HG03469 (cell line): ENCODE measurements around the gene CLPTM1L.

Experiments
- ATAC-seq: cut with Tn5 transposase; IDR thresholded peaks from one replicate; pipeline ENCODE4 v1.9.1; 2021; ENCODE audit warnings: mild to moderate bottlenecking, moderate library complexity, moderate number of reproducible peaks; ENCODE audit not compliant: unreplicated experiment

The CLPTM1L gene

DNA sequence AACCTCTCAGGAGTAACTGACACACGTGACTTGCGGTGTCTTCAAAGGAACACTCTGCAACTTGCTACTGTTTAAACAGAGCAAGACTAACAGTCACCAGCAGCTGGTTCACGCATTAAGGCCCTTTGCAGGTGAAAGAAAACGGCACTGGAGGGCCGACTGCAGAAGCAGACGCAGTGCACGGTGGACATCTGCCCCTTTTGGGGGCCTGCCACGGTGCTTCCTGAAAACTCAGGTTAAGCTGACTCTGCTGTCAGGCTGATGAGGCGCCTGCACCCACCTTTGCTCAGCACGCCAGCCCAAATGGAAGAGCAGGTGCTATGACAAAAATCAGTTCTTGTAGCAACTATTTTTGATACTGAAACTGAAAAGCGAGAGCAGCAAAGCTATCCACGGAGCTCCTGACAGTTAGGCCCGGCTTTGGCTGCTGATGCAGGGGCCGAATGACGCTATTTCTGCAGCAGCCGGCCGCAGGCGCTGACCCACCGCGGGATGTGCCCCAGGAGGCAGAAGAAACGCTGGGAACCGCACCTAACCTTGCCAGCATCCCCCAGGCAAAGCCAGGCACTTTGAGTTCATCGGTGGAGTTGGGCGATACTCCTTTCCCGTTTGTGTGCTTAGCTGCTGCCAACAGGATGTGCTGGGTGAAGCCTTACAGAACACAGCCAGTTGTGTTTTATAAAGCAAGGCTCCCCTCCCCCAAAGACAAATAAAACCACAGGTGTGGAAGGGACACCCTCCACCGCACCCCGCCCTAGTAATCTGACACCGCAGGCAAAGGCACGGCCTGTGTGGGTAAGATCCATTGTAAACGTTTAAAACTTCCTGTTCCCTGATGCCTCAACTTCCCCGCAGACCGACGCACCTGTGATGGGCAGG lies 29.0 kb downstream of the CLPTM1L start:
- peak; percentile 34 for ATAC-seq

DNA sequence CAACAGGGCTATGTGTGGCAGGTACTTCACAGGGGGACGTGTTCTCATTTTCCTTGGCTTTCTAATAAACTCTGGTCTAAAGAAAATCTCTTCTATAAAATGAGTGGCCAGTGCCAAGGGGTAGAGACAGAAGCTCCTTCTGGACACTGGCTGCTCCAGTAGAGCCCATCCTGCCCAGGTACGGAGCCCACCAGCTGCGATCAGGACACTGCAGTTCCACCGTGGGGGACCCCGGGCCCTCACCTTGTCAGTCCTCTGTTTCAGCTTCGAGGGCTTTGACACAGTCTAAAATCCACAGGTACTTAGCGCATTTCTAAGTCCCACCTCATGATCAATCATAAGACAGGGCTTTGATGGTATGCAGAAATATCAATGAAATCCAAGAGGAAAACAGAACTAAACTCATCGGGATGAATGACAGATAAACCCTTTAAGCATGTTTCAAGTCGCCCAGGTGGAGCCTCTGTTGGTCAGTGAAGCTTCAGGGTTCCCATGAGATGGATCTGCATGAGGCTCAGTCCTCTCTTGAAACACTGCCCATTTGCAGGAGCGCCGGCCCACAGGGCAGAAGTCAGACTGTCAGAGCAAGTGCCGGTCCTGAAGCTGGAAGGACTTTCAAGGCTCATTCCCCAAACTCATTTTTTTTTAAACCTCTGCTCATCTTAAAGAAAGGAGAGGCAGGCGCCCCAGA lies 29.7 kb downstream of the CLPTM1L start:
- no peak for ATAC-seq

GRCh38 chr5:1314564-1314982 lies 30.3 kb downstream of the CLPTM1L start:
- ATAC-seq, result no peak

GRCh38 chr5:1312993-1313833 lies 31.7 kb downstream of the CLPTM1L start:
- peak; percentile 71 for ATAC-seq

DNA sequence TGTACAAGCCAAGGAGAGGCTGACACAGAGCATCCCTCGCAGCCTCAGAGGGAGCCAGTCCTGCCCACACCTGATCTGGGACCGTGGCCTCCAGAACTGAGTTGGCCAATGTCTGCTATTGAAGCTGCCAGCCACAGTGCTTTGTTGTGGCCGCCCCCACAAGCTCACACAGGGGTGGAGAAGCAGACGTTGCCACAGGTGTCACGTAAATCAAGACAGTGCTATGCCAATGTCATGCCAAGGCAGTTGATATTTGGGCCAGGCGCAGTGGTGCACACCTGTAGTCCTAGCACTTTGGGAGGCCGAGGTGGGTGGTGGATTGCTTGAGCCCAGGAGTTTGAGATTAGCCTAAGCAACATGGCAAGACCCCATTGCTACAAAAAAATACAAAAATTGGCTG lies 32.7 kb downstream of the CLPTM1L start:
- no peak for ATAC-seq

- ATAC-seq, result no peak
Observed at GRCh38 chr5:1311439-1312055, 33.4 kb downstream of the CLPTM1L start.

GRCh38 chr5:1310118-1310517 lies 34.8 kb downstream of the CLPTM1L start:
- no peak for ATAC-seq

DNA sequence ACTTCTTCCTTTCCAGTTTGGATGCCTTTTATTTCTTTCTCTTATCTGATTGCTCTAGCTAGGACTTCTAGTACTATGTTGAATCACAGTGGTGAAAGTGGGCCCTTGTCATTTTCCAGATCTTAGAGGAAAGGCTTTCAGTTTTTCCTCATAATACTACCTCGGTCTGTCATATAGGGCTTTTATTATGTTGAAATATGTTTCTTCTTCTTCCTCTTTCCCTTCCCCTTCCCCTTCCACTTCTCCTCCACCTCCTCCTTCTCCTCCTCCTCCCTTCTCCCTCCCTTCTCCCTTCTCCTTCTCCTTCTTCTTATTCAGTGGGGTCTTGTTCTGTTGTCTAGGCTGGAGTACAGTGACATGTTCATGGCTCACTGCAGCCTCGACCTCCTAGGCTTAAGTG lies 40.9 kb downstream of the CLPTM1L start:
- ATAC-seq, result no peak

DNA sequence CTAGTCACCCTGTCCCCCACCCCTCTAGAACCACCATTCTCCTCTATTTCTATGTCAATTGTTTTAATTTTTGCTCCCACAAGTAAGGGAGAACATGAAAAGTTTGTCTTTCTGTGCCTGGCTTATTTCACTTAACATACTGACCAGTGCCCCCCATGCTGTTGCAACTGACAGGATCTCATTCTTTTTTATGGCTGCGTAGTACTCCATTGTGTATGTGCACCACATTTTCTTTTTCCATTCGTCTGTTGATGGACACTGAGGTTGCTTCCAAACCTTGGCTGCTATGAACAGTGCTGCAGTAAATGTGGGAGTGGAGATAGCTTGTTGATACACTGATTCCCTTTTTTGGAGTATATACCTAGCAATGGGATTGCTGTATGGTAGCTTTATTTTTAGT lies 42.6 kb downstream of the CLPTM1L start:
- no peak for ATAC-seq

GRCh38 chr5:1300581-1301083 lies 44.3 kb downstream of the CLPTM1L start:
- ATAC-seq, result no peak

- ATAC-seq, result no peak
Observed at GRCh38 chr5:1299961-1300360, 44.9 kb downstream of the CLPTM1L start.

GRCh38 chr5:1299511-1299850 lies 45.4 kb downstream of the CLPTM1L start:
- ATAC-seq, result no peak

DNA sequence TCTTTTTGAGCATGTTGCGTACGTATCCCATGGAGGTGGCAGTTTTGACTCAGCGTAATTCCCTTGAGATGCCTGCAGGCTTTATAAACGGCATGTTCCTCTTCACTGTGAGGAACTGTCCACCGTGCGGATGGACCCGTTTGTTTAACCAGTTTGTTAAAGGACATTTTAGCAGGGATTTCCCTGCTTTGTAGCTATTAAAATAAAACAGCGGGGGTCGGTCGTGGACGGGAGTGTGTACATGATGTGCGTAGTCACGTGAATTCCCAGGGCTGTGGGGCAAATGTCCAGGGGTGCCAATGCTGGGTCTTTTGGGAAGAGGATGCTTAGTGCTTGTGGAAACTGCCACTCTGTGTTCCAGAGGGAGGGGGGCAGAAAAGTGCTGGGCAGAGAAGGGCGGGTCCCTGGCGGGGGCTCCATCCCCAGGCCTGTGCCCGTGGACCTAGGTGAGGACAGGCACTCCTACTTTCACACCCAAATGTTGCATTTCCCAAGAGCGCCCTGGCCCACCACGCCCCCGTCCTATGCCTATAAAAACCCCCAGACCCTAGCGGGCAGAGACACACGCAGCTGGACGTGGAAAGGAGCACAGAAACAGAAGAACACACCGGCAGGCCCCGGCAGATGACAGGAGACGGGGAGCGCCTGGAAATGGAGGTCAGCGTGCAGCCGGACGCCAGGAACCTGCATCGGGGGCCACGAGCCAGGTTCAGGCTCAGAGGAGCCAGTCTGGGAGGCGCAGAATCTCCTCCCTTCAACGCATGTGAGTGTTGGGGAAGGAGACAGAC lies 46.0 kb downstream of the CLPTM1L start:
- ATAC-seq, result no peak

- ATAC-seq, result no peak
Observed at GRCh38 chr5:1298067-1298551, 46.8 kb downstream of the CLPTM1L start.

DNA sequence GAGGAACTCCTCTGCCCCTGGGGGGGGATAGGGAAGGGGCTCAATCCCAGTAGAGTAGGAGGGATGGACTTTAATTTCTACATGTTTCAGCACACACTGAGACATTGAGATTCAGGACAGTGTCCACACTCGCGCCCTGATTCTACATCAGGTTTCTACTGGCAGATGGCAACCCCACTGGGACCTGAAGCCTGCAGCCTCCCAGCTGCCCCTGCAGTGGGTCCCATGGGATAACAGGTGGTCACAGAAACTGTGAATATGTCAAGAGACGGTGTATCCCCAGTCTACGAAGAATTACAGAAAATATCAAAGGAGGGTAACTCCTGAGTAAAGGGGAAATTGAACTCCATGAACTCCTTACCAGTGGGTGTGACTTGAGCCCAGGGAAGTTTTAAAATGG lies 47.7 kb downstream of the CLPTM1L start:
- ATAC-seq, result no peak

DNA sequence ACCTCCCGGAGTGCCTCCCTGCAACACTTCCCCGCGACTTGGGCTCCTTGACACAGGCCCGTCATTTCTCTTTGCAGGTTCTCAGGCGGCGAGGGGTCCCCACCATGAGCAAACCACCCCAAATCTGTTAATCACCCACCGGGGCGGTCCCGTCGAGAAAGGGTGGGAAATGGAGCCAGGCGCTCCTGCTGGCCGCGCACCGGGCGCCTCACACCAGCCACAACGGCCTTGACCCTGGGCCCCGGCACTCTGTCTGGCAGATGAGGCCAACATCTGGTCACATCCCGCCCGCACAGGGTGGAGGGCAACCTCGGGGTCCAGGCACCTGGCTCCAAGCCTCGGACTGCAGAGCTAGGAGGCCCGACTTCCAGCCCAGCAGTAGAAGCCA lies 49.3 kb downstream of the CLPTM1L start:
- ATAC-seq, result no peak

- ATAC-seq, result no peak
Observed at GRCh38 chr5:1294835-1295649, 49.9 kb downstream of the CLPTM1L start, which contains the start of gene TERT. TSS of gene TERT (minus strand) at chr5:1295068. CDS start at chr5:1294989, 79 bp downstream.

- no peak for ATAC-seq
Observed at GRCh38 chr5:1294206-1294834, 50.6 kb downstream of the CLPTM1L start.
